GM12878 (cell line): Measurements from ENCODE around the gene TMEM255B. TPM values are rescaled to one million over a fixed set of nuclear protein-coding genes. Genes with fewer than 3 reads are reported as not detected.

Experiments used
- ATAC-seq: fragments of 200-7000 bp; cut with Tn5 transposase; 3 replicates; pipeline ENCODE4 v1.9.1; 2020; ENCODE audit warnings: mild to moderate bottlenecking, moderate library complexity
- BruUV-seq: library from RNA; stranded (reverse); fragments of 400-500 nt; replicated peaks from 2 replicates; lab custom pipeline; 2021; lab: Mats Ljungman, UMichigan
- CTCF ChIA-PET: fragments of 300-600 bp; sonication (Branson Sonifier 250); formaldehyde crosslinking; extraction: SDS; loops from one replicate; lab custom pipeline; 2021; ENCODE audit warnings: inconsistent platforms; lab: Yijun Ruan, JAX
- POLR2A ChIA-PET: fragments of 350-600 bp; formaldehyde crosslinking; extraction: SDS; loops from one replicate; lab custom pipeline; 2021; ENCODE audit warnings: inconsistent platforms; lab: Charles Lee
- RAD21 ChIA-PET: fragments of 300-600 bp; sonication (Branson Sonifier 250); formaldehyde crosslinking; loops from one replicate; lab custom pipeline; 2023; ENCODE audit warnings: antibody characterized with exemption; ENCODE audit not compliant: unreplicated experiment; lab: Charles Lee
- SMC1A ChIA-PET: fragments of 300-600 bp; sonication (Branson Sonifier 250); formaldehyde crosslinking; loops from one replicate; lab custom pipeline; 2023; ENCODE audit not compliant: unreplicated experiment, uncharacterized antibody; lab: Charles Lee
- DNase-seq: peaks from one replicate; pipeline ENCODE4 v3.0.0-alpha.2; 2011; ENCODE audit warnings: low read depth, low spot score
- FAIRE-seq: peaks from 3 replicates; lab custom pipeline; 2011; peaks lifted over from hg19 to GRCh38; lab: Jason Lieb, UNC
- H2AFZ ChIP-seq: 2 replicates; pipeline ENCODE4 v1.6.0; 2011; ENCODE audit warnings: low read depth, low read length, control low read depth; ENCODE audit not compliant: control insufficient read depth
- H3K27ac ChIP-seq: 2 replicates; pipeline ENCODE4 v1.5.1; 2011; ENCODE audit warnings: control low read depth; ENCODE audit not compliant: control insufficient read depth, insufficient read depth
- H3K27me3 ChIP-seq, 2 experiments: replicated peaks in 1 of 2; 2 replicates each; pipeline versions ENCODE4 v1.6.0 to v1.6.1; 2011; ENCODE audit warnings: low read length in 1 of 2; ENCODE audit not compliant: control insufficient read depth in 2 of 2, insufficient read depth in 2 of 2
- H3K36me3 ChIP-seq, 2 experiments: 2 replicates each; pipeline ENCODE4 v1.5.1; 2011; ENCODE audit warnings: low read length in 1 of 2; ENCODE audit not compliant: control insufficient read depth in 2 of 2, insufficient read depth in 2 of 2
- H3K4me1 ChIP-seq: 2 replicates; pipeline ENCODE4 v1.6.1; 2011; ENCODE audit warnings: mild to moderate bottlenecking, low read length, moderate library complexity, mixed read lengths; ENCODE audit not compliant: control insufficient read depth, insufficient read depth
- H3K4me2 ChIP-seq: 2 replicates; pipeline ENCODE4 v1.6.0; 2011; ENCODE audit warnings: control low read depth; ENCODE audit not compliant: control insufficient read depth, insufficient read depth
- H3K4me3 ChIP-seq: fragments of 200-600 bp; sonication (generic); 2 replicates; pipeline ENCODE4 v1.5.1; 2016
- H3K79me2 ChIP-seq: 2 replicates; pipeline ENCODE4 v1.6.0; 2011; ENCODE audit warnings: low read length; ENCODE audit not compliant: control insufficient read depth, insufficient read depth
- H3K9ac ChIP-seq: 2 replicates; pipeline ENCODE4 v1.8.0; 2011; ENCODE audit warnings: low read length, control low read depth, mixed read lengths; ENCODE audit not compliant: control insufficient read depth, insufficient read depth
- H3K9me3 ChIP-seq: replicated peaks from 3 replicates; pipeline ENCODE4 v1.5.1; 2011; ENCODE audit warnings: mild to moderate bottlenecking, low read length; ENCODE audit not compliant: control insufficient read depth, insufficient read depth
- H4K20me1 ChIP-seq: 2 replicates; pipeline ENCODE4 v1.6.0; 2011; ENCODE audit not compliant: control insufficient read depth, insufficient read depth
- CEBPB ChIP-seq, 2 experiments: fragments of 150-350 bp in 1 of 2; IDR thresholded peaks; 2 replicates each; pipeline ENCODE4 v1.6.1; 2012 to 2014; ENCODE audit warnings: low read depth in 2 of 2, low read length in 2 of 2, borderline replicate concordance in 1 of 2, inconsistent platforms in 1 of 2
- CUX1 ChIP-seq: IDR thresholded peaks from 2 replicates; pipeline ENCODE4 v1.6.1; 2012; ENCODE audit warnings: improper control_type of control experiment, low read depth, low read length; ENCODE audit not compliant: insufficient replicate concordance
- E4F1 ChIP-seq: fragments of 450-650 bp; IDR thresholded peaks from 2 replicates; pipeline ENCODE4 v1.6.1; 2018; ENCODE audit warnings: borderline replicate concordance, mild to moderate bottlenecking; ENCODE audit not compliant: partially characterized antibody
- ESRRA ChIP-seq: IDR thresholded peaks from 2 replicates; pipeline ENCODE4 v1.6.1; 2012; ENCODE audit warnings: mild to moderate bottlenecking, low read length, improper control_type of control experiment
- PBX3 ChIP-seq: IDR thresholded peaks from 2 replicates; pipeline ENCODE4 v1.6.1; 2011; ENCODE audit warnings: mild to moderate bottlenecking, low read depth, low read length, moderate library complexity; ENCODE audit not compliant: insufficient replicate concordance
- POU2F2 ChIP-seq: IDR thresholded peaks from 3 replicates; pipeline ENCODE4 v1.6.1; 2011; ENCODE audit warnings: low read depth, mild to moderate bottlenecking, low read length, borderline replicate concordance
- RELB ChIP-seq: fragments of 450-650 bp; IDR thresholded peaks from 2 replicates; pipeline ENCODE4 v1.6.1; 2017; ENCODE audit warnings: low read depth, mild to moderate bottlenecking, moderate library complexity
- SIX5 ChIP-seq: IDR thresholded peaks from 2 replicates; pipeline ENCODE4 v1.6.1; 2011; ENCODE audit warnings: mild to moderate bottlenecking, low read depth, low read length, moderate library complexity; ENCODE audit not compliant: severe bottlenecking
- ZNF207 ChIP-seq: fragments of 450-650 bp; IDR thresholded peaks from 2 replicates; pipeline ENCODE4 v1.6.1; 2014; ENCODE audit warnings: antibody characterized with exemption, mild to moderate bottlenecking, borderline replicate concordance
- ZNF384 ChIP-seq: IDR thresholded peaks from 2 replicates; pipeline ENCODE4 v1.6.1; 2012; ENCODE audit warnings: low read depth, mild to moderate bottlenecking, low read length, improper control_type of control experiment, borderline replicate concordance
- WGBS: methylation state at CpG from one replicate; pipeline ENCODE4 v1.1.6; 2016; ENCODE audit warnings: low lambda C conversion rate; ENCODE audit not compliant: insufficient replicate concordance, insufficient coverage; ENCODE audit errors: missing lambda C conversion rate; 5-methylcytosine and 5-hydroxymethylcytosine counted together
- in situ Hi-C: fragments of 300-500 bp; cut with MboI; formaldehyde crosslinking; loops from 9 replicates; pipeline ENCODE4 v1.14.3; 2018; ENCODE audit warnings: mixed read lengths
- intact Hi-C: fragments of 100-400 bp; cut with micrococcal nuclease; formaldehyde crosslinking; loops from one replicate; pipeline ENCODE4 v1.14.2; 2022; ENCODE audit not compliant: unreplicated experiment
- polyA plus RNA-seq, 11 experiments: library from polyadenylated mRNA; depleted of rRNA in 4 of 11; unstranded in 6 of 11; stranded (reverse) in 5 of 11; fragments of >200 nt; fragmentation: Nextera tagmentation in 4 of 11; fragmentation: Illumina TruSeq in 1 of 11; extraction: Ambion mirVana in 4 of 11; extraction: Trizol in 1 of 11; gene quantifications; 1 replicate in 1 of 11; 2 replicates in 10 of 11; pipeline versions ENCODE4 v1.2.1 to v1.2.3, GENCODE V29; 2011 to 2016; ENCODE audit warnings: inconsistent platforms in 2 of 11, missing spikeins in 2 of 11, low read depth in 1 of 11
- total RNA-seq, 4 experiments: library from RNA; depleted of rRNA in 3 of 4; stranded (reverse); fragments of >200 nt in 3 of 4; fragmentation: Illumina TruSeq in 1 of 4; extraction: Trizol in 1 of 4; gene quantifications; 2 replicates each; pipeline versions ENCODE4 v1.2.1 to v1.2.3, GENCODE V29; 2013 to 2021

The TMEM255B gene
- total and polyA plus RNA-seq, 10 of the 15 experiments (the other 5 are each of a cell fraction or from before 2014, with no cell fraction given) = 0.04 to 0.62 (median 0.13) TPM; not detected in 3

- Histone ChIP-seq H3K9ac (no peak overlapping the region), H3K4me2 (no peak overlapping the region), H3K9me3 (no peaks in the 10 kb centered on the region), H3K27ac (no peak overlapping the region), H3K27me3 (peaks cover 2 to 3% of the 10 kb centered on the region in 2 experiments; a peak in 3 of 4 replicates), H3K36me3 (no peaks in the 10 kb centered on the region), H2AFZ (no peak overlapping the region), H3K4me3 (no peak overlapping the region), H3K79me2 (no peaks in the 10 kb centered on the region), H3K4me1 (no peaks in the 10 kb centered on the region), H4K20me1 (no peaks in the 10 kb centered on the region)
- no peak for DNase-seq
- ChIA-PET POLR2A (no interaction called here), SMC1A (no interaction called here), RAD21 (no interaction called here), CTCF (no interaction called here)
- no TSS peak for BruUV-seq
- no peak for FAIRE-seq
- intact Hi-C loops (no loop called here), in situ Hi-C loops (no loop called here)
- WGBS = 66% methylated on average over 9 of the region's 9 CpGs
- no peak for ATAC-seq
- TF ChIP-seq ZNF384 (no peak), POU2F2 (no peak), ESRRA (no peak), CEBPB (IDR thresholded peaks at IDR 0.05; ENCODE audit: borderline replicate concordance in 1 of 2, low read depth in 2 of 2, low read length in 2 of 2) (no peak), ZNF207 (no peak), PBX3 (no peak), RELB (no peak), SIX5 (no peak), E4F1 (no peak), CUX1 (no peak)
Measured at GRCh38 chr13:113856716-113857065, 97.7 kb downstream of the TMEM255B start.
